HG03469 (cell line): Measurements from ENCODE around the gene CFAP298.

Experiments
- ATAC-seq: cut with Tn5 transposase; IDR thresholded peaks from one replicate; pipeline ENCODE4 v1.9.1; 2021; ENCODE audit warnings: mild to moderate bottlenecking, moderate library complexity, moderate number of reproducible peaks; ENCODE audit not compliant: unreplicated experiment

Gene CFAP298

DNA sequence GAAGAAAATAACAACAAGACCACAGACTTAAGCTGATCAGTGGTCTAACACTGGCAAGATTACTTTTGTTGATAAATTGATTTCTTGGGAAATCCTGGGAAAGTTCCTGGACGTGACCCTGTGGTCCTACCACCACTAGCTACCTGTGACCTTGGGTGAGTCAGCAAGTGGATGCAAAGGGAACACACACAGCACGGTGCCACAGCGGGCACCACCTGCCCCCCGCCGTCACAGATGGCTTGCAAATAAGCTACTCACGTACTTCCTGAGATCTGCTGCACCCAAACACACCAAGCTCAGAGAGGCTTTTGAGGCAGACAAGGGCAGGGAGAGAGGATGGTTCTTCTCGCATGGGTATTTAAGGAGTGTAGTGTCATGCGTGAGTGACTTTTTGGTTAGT lies 12.7 kb downstream of the CFAP298 start:
- ATAC-seq = no peak

GRCh38 chr21:32599091-32599490 lies 13.1 kb downstream of the CFAP298 start:
- no peak for ATAC-seq

GRCh38 chr21:32597205-32597604 lies 15.0 kb downstream of the CFAP298 start:
- ATAC-seq = no peak

DNA sequence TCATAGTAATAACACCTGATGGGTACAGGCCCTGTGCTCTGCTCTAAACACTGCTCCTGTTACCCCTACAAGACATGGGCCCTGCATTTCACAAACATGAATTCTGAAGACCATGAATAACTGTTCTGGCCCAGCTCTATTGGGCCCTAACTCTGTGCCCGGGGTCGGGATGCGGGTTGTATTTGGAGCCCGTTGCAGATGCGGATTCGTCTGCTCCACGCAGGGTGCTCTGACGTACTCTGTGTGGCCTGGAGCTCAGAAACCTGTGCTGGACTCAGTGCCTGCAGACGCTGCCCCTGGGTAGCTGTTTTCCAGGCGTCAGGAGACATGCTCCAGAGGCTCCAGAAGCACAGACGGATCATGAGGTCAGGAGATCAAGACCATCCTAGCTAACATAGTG lies 16.7 kb downstream of the CFAP298 start:
- no peak for ATAC-seq

DNA sequence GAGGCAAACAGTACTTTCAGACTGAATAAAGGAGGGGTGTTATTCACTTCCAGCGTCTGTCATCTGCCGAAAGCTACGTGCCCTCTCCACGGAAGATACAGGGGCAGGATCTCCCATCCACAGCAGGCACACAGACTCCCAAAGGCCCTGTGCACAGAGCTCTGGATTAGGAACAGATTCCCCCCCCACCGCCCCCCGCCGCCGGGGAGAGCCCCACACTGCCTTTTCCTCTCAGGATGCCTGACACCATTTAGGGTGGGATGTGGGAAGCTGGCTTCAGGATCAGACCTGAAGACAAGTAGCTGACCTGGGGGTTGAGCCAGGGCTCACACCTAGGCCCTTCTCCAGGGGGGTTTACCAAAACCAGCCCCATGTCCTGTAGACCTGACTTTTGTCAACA lies 18.5 kb downstream of the CFAP298 start:
- no peak for ATAC-seq

- no peak for ATAC-seq
These were observed 19.2 kb downstream of the CFAP298 start for GRCh38 chr21:32592929-32593502.

DNA sequence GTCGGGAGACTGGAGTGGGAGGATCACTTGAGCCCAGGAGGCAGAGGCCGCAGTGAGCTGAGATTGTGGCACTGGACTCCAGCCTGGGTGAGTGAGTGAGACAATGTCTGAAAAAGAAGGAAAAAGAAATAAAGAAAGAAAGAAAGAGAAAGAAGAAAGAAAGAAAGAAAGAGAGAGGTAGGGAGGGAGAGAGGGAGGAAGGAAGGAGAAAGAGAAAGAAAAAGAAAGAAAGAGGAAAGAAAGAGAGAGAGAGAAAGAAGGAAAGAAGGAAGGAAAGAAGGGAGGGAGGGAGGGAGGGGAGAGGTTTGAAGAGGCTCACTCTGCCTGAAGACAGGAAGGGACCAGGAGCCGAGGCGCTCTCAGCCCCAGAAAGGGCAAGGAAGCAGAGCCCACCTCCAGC lies 22.0 kb downstream of the CFAP298 start:
- ATAC-seq = no peak

DNA sequence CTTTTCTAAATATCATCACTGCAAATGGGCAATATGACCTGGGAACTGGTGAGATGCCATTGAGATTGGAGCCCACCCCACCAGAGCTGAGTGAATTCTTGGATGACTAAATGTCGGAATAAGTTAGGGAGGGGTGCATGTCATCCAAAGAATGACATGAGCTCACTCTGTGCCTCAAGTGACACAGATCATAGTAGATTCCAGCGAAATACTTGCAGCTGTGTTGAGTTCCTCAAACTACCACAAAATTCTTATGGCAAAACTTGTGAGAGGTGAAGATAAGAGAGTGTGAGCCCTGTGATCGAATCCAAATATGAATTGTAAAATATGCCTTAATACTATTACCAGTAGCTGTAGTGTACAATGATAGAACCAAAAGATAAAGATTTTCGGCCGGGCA lies 24.5 kb downstream of the CFAP298 start:
- no peak for ATAC-seq

GRCh38 chr21:32587120-32587519 lies 25.1 kb downstream of the CFAP298 start:
- ATAC-seq = no peak

- ATAC-seq = no peak
These were observed 26.2 kb downstream of the CFAP298 start for GRCh38 chr21:32585970-32586369.

- no peak for ATAC-seq
These were observed 27.0 kb downstream of the CFAP298 start, which contains the start of gene TCP10L for GRCh38 chr21:32585042-32585710. Gene TCP10L (minus strand): TSS chr21:32585523. CDS start chr21:32584304, 1,219 bp downstream.

- no peak for ATAC-seq
These were observed 27.7 kb downstream of the CFAP298 start for GRCh38 chr21:32584472-32584871.

GRCh38 chr21:32581732-32582131 lies 30.4 kb downstream of the CFAP298 start:
- no peak for ATAC-seq

GRCh38 chr21:32580949-32581348 lies 31.2 kb downstream of the CFAP298 start:
- ATAC-seq = no peak

- ATAC-seq = no peak
These were observed 34.0 kb downstream of the CFAP298 start for GRCh38 chr21:32578107-32578691.

- no peak for ATAC-seq
These were observed 36.2 kb downstream of the CFAP298 start for GRCh38 chr21:32576011-32576410.

- no peak for ATAC-seq
These were observed 36.9 kb downstream of the CFAP298 start for GRCh38 chr21:32574946-32575925.

- ATAC-seq = no peak
These were observed 39.4 kb downstream of the CFAP298 start for GRCh38 chr21:32572574-32573420.

DNA sequence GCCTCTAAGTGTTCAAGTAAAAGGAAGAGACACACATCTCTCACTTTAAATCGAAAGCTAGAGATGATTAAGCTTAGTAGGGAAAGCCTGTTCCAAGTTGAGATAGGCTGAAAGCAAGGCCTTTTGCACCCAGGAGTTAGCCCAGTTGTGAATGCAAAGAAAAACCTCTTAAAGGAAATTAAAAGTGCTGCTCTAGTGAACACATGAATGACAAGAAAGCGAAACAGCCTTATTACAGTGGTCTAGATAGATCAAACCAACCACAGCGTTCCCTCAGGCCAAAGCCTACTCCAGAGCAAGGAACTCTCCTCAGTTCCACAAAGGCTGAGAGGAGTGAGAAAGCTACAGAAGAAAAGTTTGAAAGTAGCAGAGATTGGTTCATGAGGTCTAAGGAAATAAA lies 41.7 kb downstream of the CFAP298 start:
- no peak for ATAC-seq
